Glomerular visceral epithelial cell (primary cell): ENCODE measurements around the gene RBMS3.

Experiments used
- DNase-seq: peaks from one replicate; pipeline ENCODE4 v3.0.0-alpha.2; 2016; ENCODE audit errors: extremely low spot score

RBMS3 gene

GRCh38 chr3:29721789-29722188 is 440.9 kb downstream of the RBMS3 start:
- DNase-seq, result no peak

- DNase-seq, result no peak
Observed at GRCh38 chr3:29731050-29731449, 450.2 kb downstream of the RBMS3 start.

- no peak for DNase-seq
Observed at GRCh38 chr3:29741231-29741630, 460.4 kb downstream of the RBMS3 start.

GRCh38 chr3:29745232-29745870 is 464.5 kb downstream of the RBMS3 start:
- DNase-seq, result no peak

GRCh38 chr3:29746163-29746760 is 465.4 kb downstream of the RBMS3 start:
- DNase-seq, result no peak

- DNase-seq, result no peak
Observed at GRCh38 chr3:29747991-29748390, 467.1 kb downstream of the RBMS3 start.

- DNase-seq, result no peak
Observed at GRCh38 chr3:29751647-29752314, 470.9 kb downstream of the RBMS3 start.

GRCh38 chr3:29754346-29754745 is 473.5 kb downstream of the RBMS3 start:
- DNase-seq, result no peak

GRCh38 chr3:29755416-29755815 is 474.5 kb downstream of the RBMS3 start:
- DNase-seq, result peak; percentile 13

- peak; percentile 48 for DNase-seq
Observed at GRCh38 chr3:29757054-29757777, 476.3 kb downstream of the RBMS3 start.

GRCh38 chr3:29758108-29758433 is 477.2 kb downstream of the RBMS3 start:
- DNase-seq, result no peak

GRCh38 chr3:29758434-29759322 is 477.8 kb downstream of the RBMS3 start:
- DNase-seq, result peak; percentile 56

- peak; percentile 53 for DNase-seq
Observed at GRCh38 chr3:29759411-29760225, 478.7 kb downstream of the RBMS3 start.

GRCh38 chr3:29760226-29760685 is 479.4 kb downstream of the RBMS3 start:
- DNase-seq, result no peak

- DNase-seq, result no peak
Observed at GRCh38 chr3:29761517-29761916, 480.6 kb downstream of the RBMS3 start.

- DNase-seq, result no peak
Observed at GRCh38 chr3:29763115-29763514, 482.2 kb downstream of the RBMS3 start.

GRCh38 chr3:29764041-29764440 is 483.2 kb downstream of the RBMS3 start:
- DNase-seq, result no peak

GRCh38 chr3:29764603-29765254 is 483.9 kb downstream of the RBMS3 start:
- DNase-seq, result peak; percentile 73

GRCh38 chr3:29771602-29772001 is 490.7 kb downstream of the RBMS3 start:
- DNase-seq, result no peak

- DNase-seq, result no peak
Observed at GRCh38 chr3:29772436-29772835, 491.6 kb downstream of the RBMS3 start.
